DND-41 (cell line): Measurements from ENCODE around the gene IFNL3.

ENCODE experiments used
- CTCF ChIP-seq: IDR thresholded peaks from 2 replicates; pipeline ENCODE4 v1.5.1; 2012; ENCODE audit warnings: borderline replicate concordance, low read length, moderate library complexity, mild to moderate bottlenecking; ENCODE audit not compliant: poor library complexity, severe bottlenecking; ENCODE audit errors: extremely low read depth
- EZH2 ChIP-seq: IDR thresholded peaks from 3 replicates; pipeline ENCODE4 v1.6.1; 2012; ENCODE audit warnings: borderline replicate concordance, low read depth, mild to moderate bottlenecking, moderate library complexity, low read length, inconsistent platforms; ENCODE audit not compliant: severe bottlenecking

GRCh38 chr19:39200066-39200802 is 44.6 kb downstream of the IFNL3 start:
- TF ChIP-seq CTCF (no peak), EZH2 (no peak)
